MCF 10A (cell line): Measurements from ENCODE around the gene PLCL1. TPM values are rescaled to one million over a fixed set of nuclear protein-coding genes. Genes with fewer than 3 reads are reported as not detected.
"Not testable (repeated sequence)": the region's sequence is repeated elsewhere in the genome, so short reads cannot be mapped to it uniquely, and the experiment has no call there.

Experiments
- BruUV-seq: library from RNA; stranded (reverse); fragments of 400-500 nt; replicated peaks from 2 replicates; lab custom pipeline; 2021; lab: Mats Ljungman, UMichigan
- CTCF ChIA-PET: fragments of 300-600 bp; sonication (Branson Sonifier 250); formaldehyde crosslinking; extraction: SDS; loops from one replicate; lab custom pipeline; 2021; ENCODE audit warnings: antibody characterized with exemption, inconsistent platforms; lab: Yijun Ruan, JAX
- POLR2A ChIA-PET: fragments of 300-600, 350-650 bp; sonication (Branson Sonifier 250); formaldehyde crosslinking; extraction: SDS; loops from one replicate; lab custom pipeline; 2020; ENCODE audit warnings: antibody characterized with exemption, inconsistent platforms; lab: Yijun Ruan, JAX
- DNase-seq: peaks from one replicate; pipeline ENCODE4 v3.0.0-alpha.2; 2018; ENCODE audit not compliant: unreplicated experiment
- H3K27ac Mint-ChIP-seq: one replicate; pipeline ENCODE4 v1.8.0; 2022; ENCODE audit warnings: mild to moderate bottlenecking, low read depth, mixed read lengths; ENCODE audit not compliant: unreplicated experiment
- H3K27me3 Mint-ChIP-seq: one replicate; pipeline ENCODE4 v1.8.0; 2022; ENCODE audit warnings: mixed read lengths; ENCODE audit not compliant: insufficient read depth, unreplicated experiment
- H3K36me3 Mint-ChIP-seq: one replicate; pipeline ENCODE4 v1.8.0; 2022; ENCODE audit warnings: mild to moderate bottlenecking, moderate library complexity, mixed read lengths; ENCODE audit not compliant: insufficient read depth, unreplicated experiment
- H3K4me1 Mint-ChIP-seq: one replicate; pipeline ENCODE4 v1.8.0; 2022; ENCODE audit warnings: mixed read lengths; ENCODE audit not compliant: insufficient read depth, unreplicated experiment
- H3K4me3 Mint-ChIP-seq: one replicate; pipeline ENCODE4 v1.8.0; 2022; ENCODE audit warnings: mild to moderate bottlenecking, moderate library complexity, mixed read lengths; ENCODE audit not compliant: unreplicated experiment
- H3K9me3 Mint-ChIP-seq: one replicate; pipeline ENCODE4 v1.8.0; 2022; ENCODE audit warnings: mixed read lengths; ENCODE audit not compliant: unreplicated experiment
- CTCF ChIP-seq: fragments of 200-600 bp; IDR thresholded peaks from one replicate; pipeline ENCODE4 v1.8.0; 2022; ENCODE audit warnings: antibody characterized with exemption, mild to moderate bottlenecking; ENCODE audit not compliant: unreplicated experiment
- intact Hi-C: fragments of 100-400 bp; cut with micrococcal nuclease; formaldehyde crosslinking; loops from 2 replicates; pipeline ENCODE4 v1.14.1; 2022
- total RNA-seq: library from RNA; stranded (reverse); gene quantifications from 2 replicates; pipeline ENCODE4 v1.2.3, GENCODE V29; 2022

The PLCL1 gene
- total RNA-seq, 1 experiment from 2014 or later, result 0.12 TPM

GRCh38 chr2:198028955-198029354, 224.6 kb downstream of the PLCL1 start:
- no peak for DNase-seq
- no peaks in the 10 kb centered on the region for H3K27me3 Mint-ChIP-seq
- H3K27ac Mint-ChIP-seq, result no peak overlapping the region
- ChIA-PET CTCF (no interaction called here), POLR2A (no interaction called here)
- H3K9me3 Mint-ChIP-seq, result no peaks in the 10 kb centered on the region
- intact Hi-C loops, result no loop called here
- no peak for TF ChIP-seq CTCF
- no TSS peak for BruUV-seq
- no peak overlapping the region for H3K4me3 Mint-ChIP-seq
- H3K36me3 Mint-ChIP-seq, result no peaks in the 10 kb centered on the region
- no peaks in the 10 kb centered on the region for H3K4me1 Mint-ChIP-seq

DNA sequence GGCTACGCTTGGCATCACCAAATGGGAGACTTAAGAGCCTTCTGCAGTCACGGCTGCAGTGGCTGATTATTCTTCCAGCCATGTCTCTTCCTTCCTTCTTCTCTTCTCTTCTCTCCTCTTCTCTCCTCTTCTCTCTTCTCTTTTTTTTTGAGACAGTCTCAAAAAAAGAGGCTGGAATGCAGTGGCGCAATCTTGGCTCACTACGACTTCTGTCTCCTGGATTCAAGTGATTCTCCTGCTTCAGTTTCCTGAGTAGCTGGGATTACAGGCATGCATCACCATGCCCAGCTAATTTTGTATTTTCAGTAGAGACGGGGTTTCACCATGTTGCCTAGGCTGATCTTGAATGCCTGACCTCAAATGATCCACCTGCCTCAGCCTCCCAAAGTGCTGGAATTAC, 225.2 kb downstream of the PLCL1 start:
- H3K4me1 Mint-ChIP-seq, BruUV-seq, H3K36me3 Mint-ChIP-seq, H3K9me3 Mint-ChIP-seq, H3K27me3 Mint-ChIP-seq, H3K27ac Mint-ChIP-seq, intact Hi-C loops, POLR2A ChIA-PET, H3K4me3 Mint-ChIP-seq, DNase-seq: not testable (repeated sequence)
- CTCF ChIA-PET, result interaction anchor here (0.7 to 0.9 kb wide), 2 partner anchors 88 to 862 kb away, joined by 3 read pairs; no protein-coding TSS in a partner anchor

GRCh38 chr2:198033626-198034025, 229.2 kb downstream of the PLCL1 start:
- Mint-ChIP-seq H3K36me3 (no peaks in the 10 kb centered on the region), H3K9me3 (no peaks in the 10 kb centered on the region), H3K27ac (no peak overlapping the region), H3K4me3 (no peak overlapping the region), H3K4me1 (no peaks in the 10 kb centered on the region), H3K27me3 (peaks cover 26% of the 10 kb centered on the region)
- TF ChIP-seq CTCF, result no peak
- intact Hi-C loops, result no loop called here
- no TSS peak for BruUV-seq
- no peak for DNase-seq
- POLR2A ChIA-PET, result no interaction called here
- CTCF ChIA-PET, result interaction anchor here (0.6 kb wide), 2 partner anchors 21 to 194 kb away, joined by 3 to 5 read pairs; no protein-coding TSS in a partner anchor

GRCh38 chr2:198036029-198036879, 231.9 kb downstream of the PLCL1 start:
- H3K27me3 Mint-ChIP-seq, result peaks cover 41% of the 10 kb centered on the region
- BruUV-seq, result no TSS peak
- no peaks in the 10 kb centered on the region for H3K9me3 Mint-ChIP-seq
- H3K27ac Mint-ChIP-seq, result no peak overlapping the region
- no peak for TF ChIP-seq CTCF
- ChIA-PET CTCF (interaction anchor here (0.7 kb wide), 1 partner anchor 1645 kb away, joined by 4 read pairs; no protein-coding TSS in a partner anchor), POLR2A (no interaction called here)
- no peaks in the 10 kb centered on the region for H3K36me3 Mint-ChIP-seq
- no peak overlapping the region for H3K4me3 Mint-ChIP-seq
- intact Hi-C loops, result no loop called here
- H3K4me1 Mint-ChIP-seq, result no peaks in the 10 kb centered on the region
- no peak for DNase-seq
